ENCODE data around the gene SEPTIN14.
"Not testable (repeated sequence)": the region's sequence is repeated elsewhere in the genome, so short reads cannot be mapped to it uniquely, and the experiment has no call there.

Gene SEPTIN14

GRCh38 chr7:55862652-55863051 is at the start of gene SEPTIN14:
Gene SEPTIN14, minus strand, starts transcription at chr7:55862752. Its CDS starts 756 bp downstream, at chr7:55861996.
- H3K27ac ChIP-seq (ENCODE audit: low read depth, low read length); H3K9ac ChIP-seq (ENCODE audit: low read depth, low read length); H3K27me3 ChIP-seq (ENCODE audit: control insufficient read depth, insufficient read depth, low read length); H3K36me3 ChIP-seq (ENCODE audit: control insufficient read depth, insufficient read depth, low read length); H3K4me3 ChIP-seq (ENCODE audit: low read depth, low read length); H3K4me1 ChIP-seq (ENCODE audit: control insufficient read depth, insufficient read depth, low read length): not testable (repeated sequence)
- H3K9me3 ChIP-seq (ENCODE audit: control insufficient read depth, insufficient read depth, low read length): peaks cover 58% of the 10 kb centered on the region

- H3K27ac ChIP-seq (ENCODE audit: low read depth, low read length): no peak overlapping the region
- no peaks in the 10 kb centered on the region for H3K27me3 ChIP-seq (ENCODE audit: control insufficient read depth, insufficient read depth, low read length)
- no peak overlapping the region for H3K9ac ChIP-seq (ENCODE audit: low read depth, low read length)
- H3K4me3 ChIP-seq (ENCODE audit: low read depth, low read length): no peak overlapping the region
- peaks cover 3% of the 10 kb centered on the region; the same call in 1 of the 2 replicates for H3K9me3 ChIP-seq (ENCODE audit: control insufficient read depth, insufficient read depth, low read length)
- peaks cover 3% of the 10 kb centered on the region; the same call in 1 of the 2 replicates for H3K36me3 ChIP-seq (ENCODE audit: control insufficient read depth, insufficient read depth, low read length)
- peaks cover 9% of the 10 kb centered on the region; the same call in 1 of the 2 replicates for H3K4me1 ChIP-seq (ENCODE audit: control insufficient read depth, insufficient read depth, low read length)
These were observed 41.6 kb upstream of the SEPTIN14 start for GRCh38 chr7:55903985-55904759.

- not testable (repeated sequence) for H3K36me3 ChIP-seq (ENCODE audit: control insufficient read depth, insufficient read depth, low read length); H3K27ac ChIP-seq (ENCODE audit: low read depth, low read length); H3K9me3 ChIP-seq (ENCODE audit: control insufficient read depth, insufficient read depth, low read length); H3K4me1 ChIP-seq (ENCODE audit: control insufficient read depth, insufficient read depth, low read length); H3K4me3 ChIP-seq (ENCODE audit: low read depth, low read length); H3K9ac ChIP-seq (ENCODE audit: low read depth, low read length); H3K27me3 ChIP-seq (ENCODE audit: control insufficient read depth, insufficient read depth, low read length)
These were observed 38.5 kb upstream of the SEPTIN14 start for GRCh38 chr7:55901059-55901458.

GRCh38 chr7:55898287-55898686 is 35.7 kb upstream of the SEPTIN14 start:
- Histone ChIP-seq H3K36me3 (ENCODE audit: control insufficient read depth, insufficient read depth, low read length) (peaks cover 3% of the 10 kb centered on the region; the same call in 1 of the 2 replicates), H3K4me1 (ENCODE audit: control insufficient read depth, insufficient read depth, low read length) (no peaks in the 10 kb centered on the region), H3K4me3 (ENCODE audit: low read depth, low read length) (no peak overlapping the region), H3K27ac (ENCODE audit: low read depth, low read length) (no peak overlapping the region), H3K27me3 (ENCODE audit: control insufficient read depth, insufficient read depth, low read length) (no peaks in the 10 kb centered on the region), H3K9me3 (ENCODE audit: control insufficient read depth, insufficient read depth, low read length) (peaks cover 3% of the 10 kb centered on the region; the same call in 1 of the 2 replicates), H3K9ac (ENCODE audit: low read depth, low read length) (no peak overlapping the region)

GRCh38 chr7:55895021-55895420 is 32.5 kb upstream of the SEPTIN14 start:
- no peaks in the 10 kb centered on the region for H3K36me3 ChIP-seq (ENCODE audit: control insufficient read depth, insufficient read depth, low read length)
- no peak overlapping the region for H3K27ac ChIP-seq (ENCODE audit: low read depth, low read length)
- no peaks in the 10 kb centered on the region for H3K27me3 ChIP-seq (ENCODE audit: control insufficient read depth, insufficient read depth, low read length)
- H3K9ac ChIP-seq (ENCODE audit: low read depth, low read length): no peak overlapping the region
- H3K9me3 ChIP-seq (ENCODE audit: control insufficient read depth, insufficient read depth, low read length): no peaks in the 10 kb centered on the region; the same call in 1 of the 2 replicates
- no peaks in the 10 kb centered on the region for H3K4me1 ChIP-seq (ENCODE audit: control insufficient read depth, insufficient read depth, low read length)
- H3K4me3 ChIP-seq (ENCODE audit: low read depth, low read length): no peak overlapping the region

GRCh38 chr7:55893940-55894339 is 31.4 kb upstream of the SEPTIN14 start:
- Histone ChIP-seq H3K36me3 (ENCODE audit: control insufficient read depth, insufficient read depth, low read length) (no peaks in the 10 kb centered on the region), H3K9me3 (ENCODE audit: control insufficient read depth, insufficient read depth, low read length) (no peaks in the 10 kb centered on the region; the same call in 1 of the 2 replicates), H3K27ac (ENCODE audit: low read depth, low read length) (no peak overlapping the region), H3K4me1 (ENCODE audit: control insufficient read depth, insufficient read depth, low read length) (no peaks in the 10 kb centered on the region), H3K27me3 (ENCODE audit: control insufficient read depth, insufficient read depth, low read length) (no peaks in the 10 kb centered on the region), H3K9ac (ENCODE audit: low read depth, low read length) (no peak overlapping the region), H3K4me3 (ENCODE audit: low read depth, low read length) (no peak overlapping the region)

- not testable (repeated sequence) for H3K27me3 ChIP-seq (ENCODE audit: control insufficient read depth, insufficient read depth, low read length); H3K4me1 ChIP-seq (ENCODE audit: control insufficient read depth, insufficient read depth, low read length); H3K36me3 ChIP-seq (ENCODE audit: control insufficient read depth, insufficient read depth, low read length); H3K9ac ChIP-seq (ENCODE audit: low read depth, low read length); H3K27ac ChIP-seq (ENCODE audit: low read depth, low read length); H3K9me3 ChIP-seq (ENCODE audit: control insufficient read depth, insufficient read depth, low read length)
- H3K4me3 ChIP-seq (ENCODE audit: low read depth, low read length): peak overlapping the region; percentile 84
These were observed 25.8 kb upstream of the SEPTIN14 start for GRCh38 chr7:55888378-55888777.

GRCh38 chr7:55887821-55888247 is 25.3 kb upstream of the SEPTIN14 start:
- Histone ChIP-seq H3K27ac (ENCODE audit: low read depth, low read length) (peak overlapping the region; percentile 73), H3K9ac (ENCODE audit: low read depth, low read length) (peak overlapping the region; percentile 69), H3K36me3 (ENCODE audit: control insufficient read depth, insufficient read depth, low read length) (no peaks in the 10 kb centered on the region), H3K4me3 (ENCODE audit: low read depth, low read length) (peak overlapping the region; percentile 84), H3K27me3 (ENCODE audit: control insufficient read depth, insufficient read depth, low read length) (no peaks in the 10 kb centered on the region), H3K9me3 (ENCODE audit: control insufficient read depth, insufficient read depth, low read length) (no peaks in the 10 kb centered on the region), H3K4me1 (ENCODE audit: control insufficient read depth, insufficient read depth, low read length) (no peaks in the 10 kb centered on the region)

GRCh38 chr7:55884321-55884720 is 21.8 kb upstream of the SEPTIN14 start:
- Histone ChIP-seq H3K36me3 (ENCODE audit: control insufficient read depth, insufficient read depth, low read length) (no peaks in the 10 kb centered on the region), H3K27ac (ENCODE audit: low read depth, low read length) (no peak overlapping the region), H3K27me3 (ENCODE audit: control insufficient read depth, insufficient read depth, low read length) (no peaks in the 10 kb centered on the region), H3K9me3 (ENCODE audit: control insufficient read depth, insufficient read depth, low read length) (no peaks in the 10 kb centered on the region), H3K4me1 (ENCODE audit: control insufficient read depth, insufficient read depth, low read length) (no peaks in the 10 kb centered on the region), H3K9ac (ENCODE audit: low read depth, low read length) (no peak overlapping the region), H3K4me3 (ENCODE audit: low read depth, low read length) (no peak overlapping the region)

- no peak overlapping the region for H3K27ac ChIP-seq (ENCODE audit: low read depth, low read length)
- H3K4me1 ChIP-seq (ENCODE audit: control insufficient read depth, insufficient read depth, low read length): no peaks in the 10 kb centered on the region
- H3K36me3 ChIP-seq (ENCODE audit: control insufficient read depth, insufficient read depth, low read length): no peaks in the 10 kb centered on the region
- H3K4me3 ChIP-seq (ENCODE audit: low read depth, low read length): no peak overlapping the region
- no peak overlapping the region for H3K9ac ChIP-seq (ENCODE audit: low read depth, low read length)
- no peaks in the 10 kb centered on the region for H3K9me3 ChIP-seq (ENCODE audit: control insufficient read depth, insufficient read depth, low read length)
- no peaks in the 10 kb centered on the region for H3K27me3 ChIP-seq (ENCODE audit: control insufficient read depth, insufficient read depth, low read length)
These were observed 16.1 kb upstream of the SEPTIN14 start for GRCh38 chr7:55878691-55879090.

- Histone ChIP-seq H3K36me3 (ENCODE audit: control insufficient read depth, insufficient read depth, low read length) (no peaks in the 10 kb centered on the region), H3K27ac (ENCODE audit: low read depth, low read length) (no peak overlapping the region), H3K27me3 (ENCODE audit: control insufficient read depth, insufficient read depth, low read length) (no peaks in the 10 kb centered on the region), H3K9ac (ENCODE audit: low read depth, low read length) (no peak overlapping the region), H3K4me1 (ENCODE audit: control insufficient read depth, insufficient read depth, low read length) (no peaks in the 10 kb centered on the region), H3K9me3 (ENCODE audit: control insufficient read depth, insufficient read depth, low read length) (no peaks in the 10 kb centered on the region), H3K4me3 (ENCODE audit: low read depth, low read length) (no peak overlapping the region)
These were observed 14.8 kb upstream of the SEPTIN14 start for GRCh38 chr7:55877308-55877707.

Measured in HUES48 (cell line).